ENCODE results near the gene DPYSL5. TPM values are rescaled to one million over a fixed set of nuclear protein-coding genes. Genes with fewer than 3 reads are reported as not detected.

Gene DPYSL5
- total RNA-seq, 1 donor from 2014 or later: 2.8 TPM

GRCh38 chr2:26899500-26900164, 51.7 kb downstream of the DPYSL5 start:
- H3K27me3 Mint-ChIP-seq (ENCODE audit: low read depth): peaks cover 6% of the 10 kb centered on the region

GRCh38 chr2:26900831-26901321, 52.9 kb downstream of the DPYSL5 start:
- H3K4me1 Mint-ChIP-seq: peaks cover 6% of the 10 kb centered on the region
- H3K36me3 Mint-ChIP-seq: no peaks in the 10 kb centered on the region
- H3K4me3 Mint-ChIP-seq: no peak overlapping the region
- DNase-seq (ENCODE audit: low spot score in 2 of 2, unreplicated experiment in 2 of 2): no peak
- H3K27me3 Mint-ChIP-seq (ENCODE audit: low read depth): peaks cover 6% of the 10 kb centered on the region
- TF ChIP-seq CTCF (IDR thresholded peaks at IDR 0.05; ENCODE audit: unreplicated experiment): no peak
- no peak overlapping the region for H3K27ac Mint-ChIP-seq
- peaks cover 17% of the 10 kb centered on the region for H3K9me3 Mint-ChIP-seq

More at GRCh38 chr2:26899500-26900164, 51.7 kb downstream of the DPYSL5 start:
- H3K36me3 Mint-ChIP-seq: no peaks in the 10 kb centered on the region
- H3K4me3 Mint-ChIP-seq: no peak overlapping the region
- H3K27ac Mint-ChIP-seq: no peak overlapping the region
- H3K4me1 Mint-ChIP-seq: peaks cover 6% of the 10 kb centered on the region
- peaks cover 24% of the 10 kb centered on the region for H3K9me3 Mint-ChIP-seq
- no peak for DNase-seq (ENCODE audit: low spot score in 2 of 2, unreplicated experiment in 2 of 2)
- no peak for TF ChIP-seq CTCF (IDR thresholded peaks at IDR 0.05; ENCODE audit: unreplicated experiment)

- Mint-ChIP-seq H3K4me3 (no peak overlapping the region), H3K4me1 (peaks cover 6% of the 10 kb centered on the region), H3K27ac (no peak overlapping the region), H3K27me3 (ENCODE audit: low read depth) (peaks cover 6% of the 10 kb centered on the region), H3K36me3 (no peaks in the 10 kb centered on the region), H3K9me3 (peaks cover 11% of the 10 kb centered on the region)
- TF ChIP-seq CTCF (IDR thresholded peaks at IDR 0.05; ENCODE audit: unreplicated experiment): no peak
- no peak for DNase-seq (ENCODE audit: low spot score in 2 of 2, unreplicated experiment in 2 of 2)
Measured at GRCh38 chr2:26901326-26902183, 53.6 kb downstream of the DPYSL5 start.

DNA sequence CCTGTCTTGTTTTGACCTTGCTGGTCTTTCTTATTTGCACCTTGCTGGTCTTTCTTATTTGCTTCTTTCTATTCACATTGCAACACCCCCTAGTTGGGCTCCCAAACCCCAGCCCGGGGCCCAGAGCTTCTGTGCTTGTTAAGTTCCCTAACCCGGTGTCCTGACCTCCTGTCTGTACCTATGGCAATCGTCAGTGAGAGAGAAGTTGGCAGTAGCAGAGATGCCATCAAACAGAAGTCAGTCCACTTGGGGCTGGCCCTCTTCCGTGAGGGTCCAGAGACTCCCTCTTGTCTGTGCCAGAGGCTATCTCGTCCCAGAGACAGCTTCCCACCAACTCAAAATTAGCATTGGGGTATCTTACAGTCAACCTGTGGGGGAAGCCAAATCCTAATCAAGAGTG, 55.7 kb downstream of the DPYSL5 start:
- no peak for DNase-seq (ENCODE audit: low spot score in 2 of 2, unreplicated experiment in 2 of 2)
- no peaks in the 10 kb centered on the region for H3K27me3 Mint-ChIP-seq (ENCODE audit: low read depth)
- no peak overlapping the region for H3K27ac Mint-ChIP-seq
- H3K4me3 Mint-ChIP-seq: no peak overlapping the region
- H3K36me3 Mint-ChIP-seq: no peaks in the 10 kb centered on the region
- peaks cover 6% of the 10 kb centered on the region for H3K4me1 Mint-ChIP-seq
- no peak for TF ChIP-seq CTCF (IDR thresholded peaks at IDR 0.05; ENCODE audit: unreplicated experiment)
- no peaks in the 10 kb centered on the region for H3K9me3 Mint-ChIP-seq

GRCh38 chr2:26904839-26905238, 56.9 kb downstream of the DPYSL5 start:
- Mint-ChIP-seq H3K36me3 (peaks cover 2% of the 10 kb centered on the region), H3K9me3 (no peaks in the 10 kb centered on the region), H3K4me3 (no peak overlapping the region), H3K4me1 (peaks cover 6% of the 10 kb centered on the region), H3K27me3 (ENCODE audit: low read depth) (no peaks in the 10 kb centered on the region), H3K27ac (no peak overlapping the region)
- no peak for DNase-seq (ENCODE audit: low spot score in 2 of 2, unreplicated experiment in 2 of 2)
- no peak for TF ChIP-seq CTCF (IDR thresholded peaks at IDR 0.05; ENCODE audit: unreplicated experiment)
